Neural cell (in vitro differentiated cells): ENCODE results near the gene SIAH2.

Experiments
- CTCF ChIP-seq: fragments of 450-650 bp; IDR thresholded peaks from 2 replicates; pipeline ENCODE4 v1.5.1; 2014; ENCODE audit warnings: antibody characterized with exemption, mild to moderate bottlenecking, moderate library complexity; ENCODE audit not compliant: poor library complexity, severe bottlenecking
- EP300 ChIP-seq: fragments of 450-650 bp; conservative IDR thresholded peaks from 2 replicates; pipeline ENCODE4 v1.6.1; 2014; ENCODE audit warnings: antibody characterized with exemption, mild to moderate bottlenecking, moderate library complexity; ENCODE audit not compliant: poor library complexity, severe bottlenecking
- EZH2 ChIP-seq: fragments of 200-600, 300-800 bp; shearing (Covaris generic), sonication (generic); IDR thresholded peaks from 2 replicates; pipeline ENCODE4 v1.6.1; 2014; ENCODE audit warnings: antibody characterized with exemption, low read length, borderline replicate concordance, mild to moderate bottlenecking; ENCODE audit not compliant: insufficient read depth, poor library complexity, severe bottlenecking
- POLR2AphosphoS5 ChIP-seq: IDR thresholded peaks from 2 replicates; pipeline ENCODE4 v1.6.1; 2012
- REST ChIP-seq: IDR thresholded peaks from 2 replicates; pipeline ENCODE4 v1.6.1; 2012; ENCODE audit warnings: borderline replicate concordance

DNA sequence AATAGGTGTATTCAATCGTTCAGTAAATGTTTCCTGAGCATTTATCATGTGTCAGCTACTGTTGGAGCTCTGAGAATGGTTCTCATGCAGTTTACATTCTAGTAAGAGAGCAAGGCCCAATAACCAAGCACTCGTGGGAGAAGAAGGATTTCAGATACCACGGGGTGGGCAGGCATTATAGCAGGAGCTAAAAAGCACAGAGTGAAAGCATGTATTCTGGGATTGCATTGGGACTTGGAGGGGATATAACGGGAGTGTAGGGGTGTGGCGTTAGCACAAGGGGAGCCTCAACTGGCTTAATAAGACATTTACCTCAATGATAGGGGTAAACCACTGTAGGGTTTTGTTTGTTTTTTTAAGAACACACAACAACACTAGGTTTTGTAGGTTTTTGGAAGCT is 1.6 kb upstream of the SIAH2 start:
- no peak for TF ChIP-seq EZH2
- no peak for TF ChIP-seq CTCF
- no peak for TF ChIP-seq REST
- no peak for TF ChIP-seq POLR2AphosphoS5
- TF ChIP-seq EP300 = no peak
